K562 treated with DMSO at 1 percent for 4 hours (cell line): ENCODE data around the gene FSD2. TPM values are rescaled to one million over a fixed set of nuclear protein-coding genes. Genes with fewer than 3 reads are reported as not detected.

Source experiments
- total RNA-seq: library from RNA; unstranded; fragments of 300-600 nt; gene quantifications from 2 replicates; pipeline ENCODE4 v1.2.3, GENCODE V29; 2022; ENCODE audit not compliant: insufficient read depth

The FSD2 gene, protein sequence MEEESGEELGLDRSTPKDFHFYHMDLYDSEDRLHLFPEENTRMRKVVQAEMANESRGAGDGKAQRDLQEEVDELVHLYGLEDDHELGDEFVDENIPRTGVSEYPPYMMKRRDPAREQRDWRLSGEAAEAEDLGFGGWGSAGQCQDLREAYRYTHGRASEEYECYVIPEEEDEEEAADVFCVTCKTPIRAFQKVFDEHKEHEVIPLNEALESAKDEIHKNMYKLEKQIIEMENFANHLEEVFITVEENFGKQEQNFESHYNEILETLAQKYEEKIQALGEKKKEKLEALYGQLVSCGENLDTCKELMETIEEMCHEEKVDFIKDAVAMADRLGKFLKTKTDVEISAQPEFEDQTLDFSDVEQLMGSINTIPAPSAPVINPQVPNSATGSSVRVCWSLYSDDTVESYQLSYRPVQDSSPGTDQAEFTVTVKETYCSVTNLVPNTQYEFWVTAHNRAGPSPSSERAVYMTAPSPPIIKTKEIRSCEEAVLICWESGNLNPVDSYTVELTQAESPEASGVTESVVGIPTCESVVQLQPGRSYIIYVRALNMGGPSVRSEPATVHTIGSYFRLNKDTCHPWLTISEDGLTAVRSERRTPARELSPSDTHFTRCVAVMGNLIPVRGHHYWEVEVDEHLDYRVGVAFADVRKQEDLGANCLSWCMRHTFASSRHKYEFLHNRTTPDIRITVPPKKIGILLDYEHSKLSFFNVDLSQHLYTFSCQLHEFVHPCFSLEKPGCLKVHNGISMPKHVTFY
- not detected in 2 replicates for total RNA-seq

DNA sequence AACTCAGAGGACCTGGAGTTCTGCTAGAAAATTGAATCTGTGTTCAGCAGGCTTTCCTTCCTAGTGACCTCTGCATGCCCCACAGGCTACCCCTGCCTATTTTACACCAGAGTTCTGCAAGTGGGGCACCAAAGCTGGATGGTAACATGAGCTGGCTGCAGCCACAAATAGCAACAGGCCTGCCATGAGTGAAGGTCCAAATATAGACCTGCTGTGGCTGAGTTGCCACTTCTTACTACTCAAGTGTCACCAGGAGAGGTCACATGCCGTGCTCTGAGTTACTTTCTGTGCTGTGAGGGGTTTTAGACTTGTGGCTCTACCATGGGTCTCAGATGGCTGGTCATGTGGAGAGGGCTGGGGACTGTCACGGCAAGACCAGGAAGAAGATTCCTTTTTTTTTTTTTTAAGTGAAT is at the start of gene FSD2:
Gene FSD2 (minus strand): TSS at position 76 of the 413 bp plus-strand sequence. CDS start 18,679 bp downstream, outside the sequence.

DNA sequence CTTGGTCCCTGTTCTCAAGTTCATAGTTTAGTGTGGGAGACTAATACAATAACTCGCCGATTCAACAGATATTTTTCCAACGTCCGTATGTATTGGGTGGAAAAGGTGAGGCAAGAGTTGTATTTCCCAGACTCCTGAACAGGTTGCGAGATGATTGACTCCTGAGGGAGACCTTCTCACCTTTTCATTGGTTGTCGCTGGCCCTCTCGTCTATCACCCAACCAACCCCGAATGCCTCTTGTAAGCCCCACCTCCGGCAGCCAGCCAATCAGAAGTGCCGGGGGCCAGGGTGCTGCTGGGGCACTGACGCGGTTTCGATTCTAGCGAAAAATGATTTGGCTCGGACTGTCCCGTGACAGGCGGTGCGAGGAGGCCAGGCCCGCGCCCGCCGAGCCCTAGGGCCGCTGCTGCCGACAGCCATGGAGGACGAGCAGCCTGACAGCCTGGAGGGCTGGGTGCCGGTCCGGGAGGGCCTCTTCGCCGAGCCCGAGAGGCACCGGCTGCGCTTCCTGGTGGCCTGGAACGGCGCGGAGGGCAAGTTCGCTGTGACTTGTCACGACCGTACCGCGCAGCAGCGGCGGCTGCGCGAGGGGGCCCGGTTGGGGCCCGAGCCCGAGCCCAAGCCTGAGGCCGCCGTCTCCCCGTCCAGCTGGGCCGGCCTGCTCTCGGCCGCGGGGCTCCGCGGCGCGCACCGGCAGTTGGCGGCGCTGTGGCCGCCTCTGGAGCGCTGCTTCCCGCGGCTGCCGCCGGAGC is 3.6 kb upstream of the FSD2 start, which contains the start of gene WHAMM:
Gene WHAMM (plus strand): TSS at position 321 of the 753 bp plus-strand sequence. CDS start 99 bp downstream, at position 420.

DNA sequence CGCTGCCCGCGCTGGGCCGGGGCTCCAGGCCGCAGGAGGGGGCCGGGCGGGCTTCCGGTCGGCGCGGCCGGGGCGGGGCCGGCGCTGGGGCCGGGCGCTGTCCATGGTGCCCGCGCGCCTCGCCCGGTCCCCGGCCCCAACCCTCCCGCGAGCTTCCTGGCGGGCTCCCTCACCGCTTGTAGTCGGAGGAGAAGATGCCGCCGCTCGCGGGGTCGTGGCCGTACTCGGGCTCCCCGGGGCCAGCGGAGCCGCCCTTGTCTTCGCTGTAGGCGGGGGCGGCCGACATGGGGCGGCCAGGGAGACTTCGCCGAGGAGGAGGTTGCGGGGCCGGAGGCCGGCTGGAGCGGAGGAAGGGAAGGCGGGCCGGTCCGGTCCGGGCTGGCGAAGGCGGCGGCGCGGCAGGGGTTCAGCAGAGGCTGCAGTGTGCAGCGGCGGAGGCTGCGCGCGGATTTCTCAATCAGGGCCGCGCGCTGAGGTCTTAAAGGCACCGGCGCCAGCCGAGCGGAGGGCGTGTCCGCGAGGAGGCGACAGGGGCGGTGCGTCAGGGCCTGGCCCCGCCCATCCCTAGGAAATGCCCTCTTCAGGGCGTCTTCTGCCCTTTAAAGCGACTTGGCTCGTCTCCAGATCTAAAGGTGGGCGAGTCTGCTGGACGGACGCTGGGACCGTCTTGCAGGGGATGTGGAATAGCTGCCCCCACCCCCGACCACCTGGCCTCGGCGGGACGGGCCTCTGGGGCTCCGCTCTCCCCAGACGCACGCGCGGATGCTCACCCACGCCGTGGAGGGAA is 96.3 kb downstream of the FSD2 start, which contains the start of gene AP3B2:
Gene AP3B2 (minus strand): TSS at position 455 of the 787 bp plus-strand sequence. CDS start 169 bp downstream, at position 286.

Other genes with a start within 250 kb of the FSD2 start
- gene CPEB1, start 158.7 kb downstream of the FSD2 start, total RNA-seq, result 12.5 and 15.0 TPM in 2 replicates
- not detected in 2 replicates for gene AP3B2, start 96.2 kb downstream of the FSD2 start, total RNA-seq
- gene WHAMM, start 3.6 kb upstream of the FSD2 start, total RNA-seq, result 5.4 and 7.2 TPM in 2 replicates
- 2.5 TPM in 1 of 2 replicates, not detected in the other for gene HOMER2, start 146.7 kb upstream of the FSD2 start, total RNA-seq
- 29.5 and 31.7 TPM in 2 replicates for gene RAMAC, start 180.1 kb upstream of the FSD2 start, total RNA-seq
- 7.0 and 34.4 TPM in 2 replicates for gene C15orf40, start 205.6 kb upstream of the FSD2 start, total RNA-seq